Liver (tissue), 3 donors: Measurements from ENCODE around the gene NT5DC1.
"Not testable (repeated sequence)": the region's sequence is repeated elsewhere in the genome, so short reads cannot be mapped to it uniquely, and the experiment has no call there.

ENCODE experiments used
- ATF3 ChIP-seq: IDR thresholded peaks from 2 replicates; pipeline ENCODE4 v1.6.1; 2016; ENCODE audit warnings: antibody characterized with exemption
- CTCF ChIP-seq: fragments of 150-350 bp; IDR thresholded peaks from 2 replicates; pipeline ENCODE4 v1.5.1; 2017; ENCODE audit warnings: improper control_type of control experiment, low read depth, low read length; ENCODE audit not compliant: missing input control
- EGR1 ChIP-seq, 2 donors: IDR thresholded peaks; 2 replicates each; pipeline ENCODE4 v1.6.1; 2016 to 2018; ENCODE audit warnings: antibody characterized with exemption in 2 of 2, low read depth in 2 of 2
- FOXA2 ChIP-seq: IDR thresholded peaks from 2 replicates; pipeline ENCODE4 v1.6.1; 2016; ENCODE audit warnings: antibody characterized with exemption
- HNF4A ChIP-seq, 2 donors: conservative IDR thresholded peaks; 2 replicates each; pipeline ENCODE4 v1.6.1; 2016; ENCODE audit warnings: antibody characterized with exemption in 2 of 2, mild to moderate bottlenecking in 2 of 2
- HNF4G ChIP-seq: IDR thresholded peaks from 2 replicates; pipeline ENCODE4 v1.6.1; 2016; ENCODE audit warnings: antibody characterized with exemption
- MAX ChIP-seq: IDR thresholded peaks from 2 replicates; pipeline ENCODE4 v1.6.1; 2016; ENCODE audit warnings: antibody characterized with exemption
- RAD21 ChIP-seq, 2 donors: IDR thresholded peaks; 2 replicates each; pipeline ENCODE4 v1.6.1; 2016; ENCODE audit warnings: antibody characterized with exemption in 2 of 2, mild to moderate bottlenecking in 2 of 2
- REST ChIP-seq: IDR thresholded peaks from 2 replicates; pipeline ENCODE4 v1.6.1; 2016; ENCODE audit warnings: antibody characterized with exemption, mild to moderate bottlenecking
- RXRA ChIP-seq, 2 donors: IDR thresholded peaks; 2 replicates each; pipeline ENCODE4 v1.6.1; 2017 to 2018; ENCODE audit warnings: antibody characterized with exemption in 2 of 2, mild to moderate bottlenecking in 1 of 2
- TAF1 ChIP-seq: conservative IDR thresholded peaks from 2 replicates; pipeline ENCODE4 v1.6.1; 2016; ENCODE audit warnings: antibody characterized with exemption, mild to moderate bottlenecking
- YY1 ChIP-seq: IDR thresholded peaks from 2 replicates; pipeline ENCODE4 v1.6.1; 2016; ENCODE audit warnings: antibody characterized with exemption, mild to moderate bottlenecking
- ZBTB33 ChIP-seq: IDR thresholded peaks from 2 replicates; pipeline ENCODE4 v1.6.1; 2016; ENCODE audit warnings: antibody characterized with exemption
- donor health status: healthy.
- donor health status: healthy.

GRCh38 chr6:116096048-116096759, 4.4 kb upstream of the NT5DC1 start:
- not testable (repeated sequence) for TF ChIP-seq CTCF; HNF4G; YY1; REST; TAF1; RXRA (IDR thresholded peaks at IDR 0.05); ATF3; ZBTB33; RAD21 (IDR thresholded peaks at IDR 0.05); EGR1 (IDR thresholded peaks at IDR 0.05; ENCODE audit: low read depth in 2 of 2); MAX; FOXA2; HNF4A (conservative IDR thresholded peaks at IDR 0.05)
